Upper lobe of left lung (tissue), 4 donors: ENCODE measurements around the gene CLIC3.

Experiments
- POLR2AphosphoS5 ChIP-seq, 2 donors: sonication (generic); formaldehyde crosslinking; IDR thresholded peaks; one replicate each; pipeline ENCODE4 v1.5.1; 2017; ENCODE audit warnings: antibody characterized with exemption in 2 of 2
- TF ChIP-seq, protein P1 (sequence below), 6 experiments: fragments of 450-650 bp in 4 of 6; fragments of 200-600 bp in 2 of 6; sonication (generic) in 2 of 6; IDR thresholded peaks; one replicate each; pipeline ENCODE4 v1.5.1; 2016 to 2019; ENCODE audit warnings: antibody characterized with exemption in 6 of 6

DNA sequence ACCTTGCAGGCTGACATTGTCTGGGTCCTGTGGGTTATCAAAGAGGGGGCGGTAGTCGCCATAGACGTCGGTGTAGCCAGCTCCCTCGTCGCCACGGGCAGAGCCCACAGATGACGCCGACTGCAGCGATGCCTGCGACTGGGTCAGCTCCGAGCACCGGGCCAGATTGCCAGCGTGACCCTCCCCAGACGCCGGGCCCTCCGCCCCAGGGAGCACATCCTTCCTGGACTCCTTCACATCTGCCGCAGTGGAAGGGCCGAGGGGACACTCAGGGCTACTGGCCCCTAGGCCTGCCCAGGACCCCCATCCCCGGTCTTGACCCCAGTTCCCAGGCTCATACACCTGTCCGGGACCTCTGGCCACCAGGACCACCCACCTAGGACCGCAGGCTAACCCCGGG, 17.8 kb upstream of the CLIC3 start:
- TF ChIP-seq, protein P1, sequence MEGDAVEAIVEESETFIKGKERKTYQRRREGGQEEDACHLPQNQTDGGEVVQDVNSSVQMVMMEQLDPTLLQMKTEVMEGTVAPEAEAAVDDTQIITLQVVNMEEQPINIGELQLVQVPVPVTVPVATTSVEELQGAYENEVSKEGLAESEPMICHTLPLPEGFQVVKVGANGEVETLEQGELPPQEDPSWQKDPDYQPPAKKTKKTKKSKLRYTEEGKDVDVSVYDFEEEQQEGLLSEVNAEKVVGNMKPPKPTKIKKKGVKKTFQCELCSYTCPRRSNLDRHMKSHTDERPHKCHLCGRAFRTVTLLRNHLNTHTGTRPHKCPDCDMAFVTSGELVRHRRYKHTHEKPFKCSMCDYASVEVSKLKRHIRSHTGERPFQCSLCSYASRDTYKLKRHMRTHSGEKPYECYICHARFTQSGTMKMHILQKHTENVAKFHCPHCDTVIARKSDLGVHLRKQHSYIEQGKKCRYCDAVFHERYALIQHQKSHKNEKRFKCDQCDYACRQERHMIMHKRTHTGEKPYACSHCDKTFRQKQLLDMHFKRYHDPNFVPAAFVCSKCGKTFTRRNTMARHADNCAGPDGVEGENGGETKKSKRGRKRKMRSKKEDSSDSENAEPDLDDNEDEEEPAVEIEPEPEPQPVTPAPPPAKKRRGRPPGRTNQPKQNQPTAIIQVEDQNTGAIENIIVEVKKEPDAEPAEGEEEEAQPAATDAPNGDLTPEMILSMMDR (IDR thresholded peaks at IDR 0.05): no peak
- TF ChIP-seq POLR2AphosphoS5 (IDR thresholded peaks at IDR 0.05): no peak
